Liver (tissue), 9 donors: Measurements from ENCODE around the gene HSPA12B. TPM values are rescaled to one million over a fixed set of nuclear protein-coding genes. Genes with fewer than 3 reads are reported as not detected.

Experiments used
- DNase-seq: peaks from one replicate; pipeline ENCODE4 v3.0.0-alpha.2; 2017; ENCODE audit warnings: low spot score
- H3K27ac ChIP-seq, 2 donors: one replicate each; pipeline ENCODE4 v1.7.0; 2013; ENCODE audit warnings: inconsistent platforms in 2 of 2, low read length in 2 of 2, control low read depth in 1 of 2, low read depth in 1 of 2, mild to moderate bottlenecking in 1 of 2
- H3K27me3 ChIP-seq, 4 donors: one replicate each; pipeline versions ENCODE4 v1.6.1 to v1.7.0; 2013; ENCODE audit warnings: low read length in 3 of 4, inconsistent platforms in 1 of 4, mild to moderate bottlenecking in 1 of 4, moderate library complexity in 1 of 4; ENCODE audit not compliant: control insufficient read depth in 4 of 4, insufficient read depth in 4 of 4
- H3K36me3 ChIP-seq, 4 donors: one replicate each; pipeline versions ENCODE4 v1.6.1 to v1.7.0; 2013; ENCODE audit warnings: low read length in 3 of 4, mild to moderate bottlenecking in 3 of 4, low read depth in 1 of 4, moderate library complexity in 1 of 4; ENCODE audit not compliant: control insufficient read depth in 4 of 4, insufficient read depth in 3 of 4
- H3K4me1 ChIP-seq, 4 donors: one replicate each; pipeline versions ENCODE4 v1.6.1 to v1.7.0; 2013; ENCODE audit warnings: low read length in 3 of 4, mild to moderate bottlenecking in 3 of 4, moderate library complexity in 1 of 4; ENCODE audit not compliant: control insufficient read depth in 4 of 4, insufficient read depth in 4 of 4
- H3K4me3 ChIP-seq, 3 donors: one replicate each; pipeline versions ENCODE4 v1.6.1 to v1.7.0; 2013; ENCODE audit warnings: low read length in 3 of 3, control low read depth in 1 of 3, low read depth in 1 of 3, mild to moderate bottlenecking in 1 of 3
- H3K9ac ChIP-seq, 2 donors: one replicate each; pipeline ENCODE4 v1.7.0; 2013; ENCODE audit warnings: low read length in 2 of 2, mild to moderate bottlenecking in 2 of 2, moderate library complexity in 2 of 2, control low read depth in 1 of 2, low read depth in 1 of 2
- H3K9me3 ChIP-seq, 4 donors: one replicate each; pipeline versions ENCODE4 v1.6.1 to v1.7.0; 2013; ENCODE audit warnings: low read length in 3 of 4; ENCODE audit not compliant: control insufficient read depth in 4 of 4
- FOXA1 ChIP-seq: IDR thresholded peaks from 2 replicates; pipeline ENCODE4 v1.6.1; 2016; ENCODE audit warnings: antibody characterized with exemption
- FOXA2 ChIP-seq: IDR thresholded peaks from 2 replicates; pipeline ENCODE4 v1.6.1; 2016; ENCODE audit warnings: antibody characterized with exemption
- GABPA ChIP-seq, 2 donors: IDR thresholded peaks in 1 of 2; conservative IDR thresholded peaks in 1 of 2; 2 replicates each; pipeline ENCODE4 v1.6.1; 2016; ENCODE audit warnings: antibody characterized with exemption in 2 of 2, mild to moderate bottlenecking in 1 of 2, moderate library complexity in 1 of 2
- HNF4A ChIP-seq, 2 donors: conservative IDR thresholded peaks; 2 replicates each; pipeline ENCODE4 v1.6.1; 2016; ENCODE audit warnings: antibody characterized with exemption in 2 of 2, mild to moderate bottlenecking in 2 of 2
- HNF4G ChIP-seq: IDR thresholded peaks from 2 replicates; pipeline ENCODE4 v1.6.1; 2016; ENCODE audit warnings: antibody characterized with exemption
- JUND ChIP-seq, 2 donors: IDR thresholded peaks; 2 replicates each; pipeline ENCODE4 v1.6.1; 2016; ENCODE audit warnings: antibody characterized with exemption in 2 of 2
- NR2F2 ChIP-seq: IDR thresholded peaks from 2 replicates; pipeline ENCODE4 v1.6.1; 2016; ENCODE audit warnings: antibody characterized with exemption
- RAD21 ChIP-seq, 2 donors: IDR thresholded peaks; 2 replicates each; pipeline ENCODE4 v1.6.1; 2016; ENCODE audit warnings: antibody characterized with exemption in 2 of 2, mild to moderate bottlenecking in 2 of 2
- RXRA ChIP-seq, 2 donors: IDR thresholded peaks; 2 replicates each; pipeline ENCODE4 v1.6.1; 2017 to 2018; ENCODE audit warnings: antibody characterized with exemption in 2 of 2, mild to moderate bottlenecking in 1 of 2
- SP1 ChIP-seq: IDR thresholded peaks from 2 replicates; pipeline ENCODE4 v1.6.1; 2018; ENCODE audit warnings: antibody characterized with exemption, mild to moderate bottlenecking
- WGBS: extraction: QIAGEN DNeasy Blood & Tissue Kit; methylation state at CpG from one replicate; pipeline ENCODE4 v1.1.7; 2013; 5-methylcytosine and 5-hydroxymethylcytosine counted together
- polyA plus RNA-seq, 2 donors: library from polyadenylated mRNA; stranded (reverse) in 1 of 2; unstranded in 1 of 2; fragments of 200-250 nt in 1 of 2; fragments of >200 nt in 1 of 2; fragmentation: Nextera tagmentation in 1 of 2; extraction: Ambion mirVana in 1 of 2; gene quantifications; one replicate each; pipeline versions ENCODE4 v1.2.1 to v1.2.3, GENCODE V29; 2013 to 2015
- total RNA-seq, 2 donors: library from RNA; depleted of rRNA; stranded (reverse); fragments of >200 nt; gene quantifications; one replicate each; pipeline ENCODE4 v1.2.3, GENCODE V29; 2014
- TF ChIP-seq, protein P1 (sequence below): IDR thresholded peaks from 2 replicates; pipeline ENCODE4 v1.6.1; 2016; ENCODE audit warnings: antibody characterized with exemption, mild to moderate bottlenecking
- TF ChIP-seq, protein P2 (sequence below): fragments of 150-350 bp; IDR thresholded peaks from 2 replicates; pipeline ENCODE4 v1.5.1; 2017; ENCODE audit warnings: improper control_type of control experiment, low read depth, low read length; ENCODE audit not compliant: missing input control
- donor health status: healthy.
- donor health status: healthy.
- donor health status: healthy.
- donor health status: healthy.
- donor health status: healthy.

Gene HSPA12B
- total and polyA plus RNA-seq, 4 donors, result 0.72 to 1.8 (median 0.87) TPM

DNA sequence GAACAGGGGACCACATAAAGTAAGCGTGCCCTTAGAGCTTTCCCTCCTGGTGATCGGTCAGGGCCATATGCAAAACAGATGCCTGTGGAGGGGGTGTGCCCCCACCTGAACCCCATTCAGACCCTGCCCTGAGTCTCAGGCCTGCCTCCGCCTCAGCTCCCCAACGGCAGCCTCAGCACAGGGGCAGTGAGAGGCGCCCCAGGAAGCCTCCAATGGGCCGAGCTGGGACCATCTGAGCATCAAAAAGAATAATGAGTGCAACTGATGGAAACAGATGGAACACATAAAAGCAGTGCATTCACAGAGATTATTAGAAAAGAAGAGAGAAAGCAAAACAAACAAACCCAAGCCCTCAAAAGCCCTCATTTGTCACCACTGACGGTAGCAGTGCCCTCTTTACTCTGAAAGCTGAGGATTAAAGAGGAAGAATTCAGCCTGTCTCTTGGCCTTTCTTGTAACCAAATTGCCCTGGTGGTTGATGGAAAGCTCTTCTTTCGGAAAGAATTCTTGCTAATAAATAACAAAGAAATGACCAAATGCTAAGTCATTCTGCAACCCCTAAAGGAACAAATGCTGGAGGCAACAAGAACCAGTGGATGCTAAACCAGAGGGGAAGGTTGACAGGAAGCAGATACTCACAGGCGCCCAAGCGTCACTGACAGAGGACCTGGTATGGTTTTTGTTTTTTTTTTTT lies 28.3 kb downstream of the HSPA12B start:
- Histone ChIP-seq H3K36me3 (peaks cover 0 to 3% (median 0%) of the 10 kb centered on the region in 4 donors), H3K9me3 (no peaks in the 10 kb centered on the region), H3K9ac (no peak overlapping the region), H3K4me3 (no peak overlapping the region), H3K27ac (no peak overlapping the region), H3K27me3 (no peaks in the 10 kb centered on the region), H3K4me1 (peaks cover 0 to 1% (median 0%) of the 10 kb centered on the region in 4 donors)
- DNase-seq, result no peak
- 83% methylated on average over 10 of the region's 10 CpGs for WGBS
- TF ChIP-seq RAD21 (IDR thresholded peaks at IDR 0.05) (no peak), JUND (IDR thresholded peaks at IDR 0.05) (no peak), FOXA1 (no peak), GABPA (IDR thresholded peaks at IDR 0.05 in 1 of 2, conservative IDR thresholded peaks at IDR 0.05 in 1 of 2) (no peak), HNF4A (conservative IDR thresholded peaks at IDR 0.05) (no peak), HNF4G (no peak), NR2F2 (no peak)
- TF ChIP-seq, protein P1, sequence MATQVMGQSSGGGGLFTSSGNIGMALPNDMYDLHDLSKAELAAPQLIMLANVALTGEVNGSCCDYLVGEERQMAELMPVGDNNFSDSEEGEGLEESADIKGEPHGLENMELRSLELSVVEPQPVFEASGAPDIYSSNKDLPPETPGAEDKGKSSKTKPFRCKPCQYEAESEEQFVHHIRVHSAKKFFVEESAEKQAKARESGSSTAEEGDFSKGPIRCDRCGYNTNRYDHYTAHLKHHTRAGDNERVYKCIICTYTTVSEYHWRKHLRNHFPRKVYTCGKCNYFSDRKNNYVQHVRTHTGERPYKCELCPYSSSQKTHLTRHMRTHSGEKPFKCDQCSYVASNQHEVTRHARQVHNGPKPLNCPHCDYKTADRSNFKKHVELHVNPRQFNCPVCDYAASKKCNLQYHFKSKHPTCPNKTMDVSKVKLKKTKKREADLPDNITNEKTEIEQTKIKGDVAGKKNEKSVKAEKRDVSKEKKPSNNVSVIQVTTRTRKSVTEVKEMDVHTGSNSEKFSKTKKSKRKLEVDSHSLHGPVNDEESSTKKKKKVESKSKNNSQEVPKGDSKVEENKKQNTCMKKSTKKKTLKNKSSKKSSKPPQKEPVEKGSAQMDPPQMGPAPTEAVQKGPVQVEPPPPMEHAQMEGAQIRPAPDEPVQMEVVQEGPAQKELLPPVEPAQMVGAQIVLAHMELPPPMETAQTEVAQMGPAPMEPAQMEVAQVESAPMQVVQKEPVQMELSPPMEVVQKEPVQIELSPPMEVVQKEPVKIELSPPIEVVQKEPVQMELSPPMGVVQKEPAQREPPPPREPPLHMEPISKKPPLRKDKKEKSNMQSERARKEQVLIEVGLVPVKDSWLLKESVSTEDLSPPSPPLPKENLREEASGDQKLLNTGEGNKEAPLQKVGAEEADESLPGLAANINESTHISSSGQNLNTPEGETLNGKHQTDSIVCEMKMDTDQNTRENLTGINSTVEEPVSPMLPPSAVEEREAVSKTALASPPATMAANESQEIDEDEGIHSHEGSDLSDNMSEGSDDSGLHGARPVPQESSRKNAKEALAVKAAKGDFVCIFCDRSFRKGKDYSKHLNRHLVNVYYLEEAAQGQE, result no peak
- TF ChIP-seq, protein P2, sequence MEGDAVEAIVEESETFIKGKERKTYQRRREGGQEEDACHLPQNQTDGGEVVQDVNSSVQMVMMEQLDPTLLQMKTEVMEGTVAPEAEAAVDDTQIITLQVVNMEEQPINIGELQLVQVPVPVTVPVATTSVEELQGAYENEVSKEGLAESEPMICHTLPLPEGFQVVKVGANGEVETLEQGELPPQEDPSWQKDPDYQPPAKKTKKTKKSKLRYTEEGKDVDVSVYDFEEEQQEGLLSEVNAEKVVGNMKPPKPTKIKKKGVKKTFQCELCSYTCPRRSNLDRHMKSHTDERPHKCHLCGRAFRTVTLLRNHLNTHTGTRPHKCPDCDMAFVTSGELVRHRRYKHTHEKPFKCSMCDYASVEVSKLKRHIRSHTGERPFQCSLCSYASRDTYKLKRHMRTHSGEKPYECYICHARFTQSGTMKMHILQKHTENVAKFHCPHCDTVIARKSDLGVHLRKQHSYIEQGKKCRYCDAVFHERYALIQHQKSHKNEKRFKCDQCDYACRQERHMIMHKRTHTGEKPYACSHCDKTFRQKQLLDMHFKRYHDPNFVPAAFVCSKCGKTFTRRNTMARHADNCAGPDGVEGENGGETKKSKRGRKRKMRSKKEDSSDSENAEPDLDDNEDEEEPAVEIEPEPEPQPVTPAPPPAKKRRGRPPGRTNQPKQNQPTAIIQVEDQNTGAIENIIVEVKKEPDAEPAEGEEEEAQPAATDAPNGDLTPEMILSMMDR, result no peak

DNA sequence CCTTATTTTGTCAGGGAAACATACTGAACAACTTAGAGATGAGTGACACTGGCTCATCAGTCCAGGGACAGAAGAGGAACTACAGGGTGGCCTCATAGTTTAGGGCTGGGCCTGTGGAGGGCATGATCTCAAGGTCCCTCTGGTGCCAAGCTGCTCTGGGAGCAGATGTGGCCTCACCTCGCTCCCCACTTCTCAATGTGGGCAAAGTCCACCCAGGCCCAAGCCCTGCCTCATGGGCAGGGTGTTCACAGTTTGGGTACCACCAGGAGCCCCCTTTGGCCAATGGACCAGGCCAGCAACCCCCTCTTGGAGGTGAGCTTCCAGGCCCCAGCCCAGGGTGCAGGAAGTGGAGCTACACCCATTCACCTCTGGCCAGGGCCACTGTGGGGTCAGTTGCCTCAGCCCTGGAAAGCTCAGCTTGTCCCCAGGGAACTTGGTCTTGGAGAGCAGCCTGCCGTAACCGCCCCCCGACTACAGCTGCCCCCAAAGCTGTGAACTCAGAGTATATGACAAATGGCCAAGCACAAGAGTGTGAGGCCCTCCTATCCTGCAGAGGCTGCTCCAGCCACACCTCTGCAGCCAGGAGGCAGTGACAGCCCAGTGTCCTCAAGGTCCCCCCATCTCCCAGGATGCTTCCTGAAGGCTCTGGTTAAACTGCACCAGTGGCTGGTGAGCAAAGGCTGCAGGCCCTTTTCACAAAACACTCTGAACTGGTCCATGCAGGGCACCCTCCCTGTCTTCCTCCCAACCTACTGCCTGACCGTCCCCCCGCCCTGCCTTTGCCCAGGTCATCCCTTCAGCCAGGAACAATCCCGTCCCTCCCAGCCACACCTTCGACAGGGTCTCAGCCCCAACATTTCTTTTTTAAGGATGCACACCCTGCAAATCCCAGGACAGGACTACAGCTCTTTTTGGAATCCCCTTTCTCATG lies 31.5 kb downstream of the HSPA12B start:
- H3K9ac ChIP-seq, result no peak overlapping the region
- DNase-seq, result no peak
- no peaks in the 10 kb centered on the region for H3K9me3 ChIP-seq
- no peaks in the 10 kb centered on the region for H3K27me3 ChIP-seq
- H3K4me3 ChIP-seq, result no peak overlapping the region
- WGBS, result 87% methylated on average over 8 of the region's 8 CpGs
- H3K4me1 ChIP-seq, result peaks cover 3 to 19% (median 14%) of the 10 kb centered on the region in 4 donors
- TF ChIP-seq RAD21 (IDR thresholded peaks at IDR 0.05) (no peak), RXRA (IDR thresholded peaks at IDR 0.05) (no peak), FOXA1 (no peak), FOXA2 (no peak), SP1 (no peak), GABPA (IDR thresholded peaks at IDR 0.05 in 1 of 2, conservative IDR thresholded peaks at IDR 0.05 in 1 of 2) (no peak)
- H3K27ac ChIP-seq, result no peak overlapping the region
- H3K36me3 ChIP-seq, result no peaks in the 10 kb centered on the region
